T follicular helper cell (primary cell): ENCODE results near the gene NALF2.

Experiments
- DNase-seq: peaks from one replicate; pipeline ENCODE4 v3.0.0-alpha.2; 2020; ENCODE audit warnings: low read depth

Gene NALF2

GRCh38 chrX:69524781-69525363 lies 20.7 kb downstream of the NALF2 start:
- no peak for DNase-seq

GRCh38 chrX:69530306-69530705 lies 26.2 kb downstream of the NALF2 start:
- DNase-seq: no peak

- no peak for DNase-seq
Measured at GRCh38 chrX:69531031-69531755, 27.1 kb downstream of the NALF2 start.

GRCh38 chrX:69535661-69536060 lies 31.5 kb downstream of the NALF2 start:
- DNase-seq: no peak

GRCh38 chrX:69538321-69538876 lies 34.3 kb downstream of the NALF2 start:
- DNase-seq: peak; percentile 54

GRCh38 chrX:69539437-69539836 lies 35.3 kb downstream of the NALF2 start:
- no peak for DNase-seq

GRCh38 chrX:69541956-69542355 lies 37.8 kb downstream of the NALF2 start:
- no peak for DNase-seq

- no peak for DNase-seq
Measured at GRCh38 chrX:69543572-69543971, 39.4 kb downstream of the NALF2 start.

- no peak for DNase-seq
Measured at GRCh38 chrX:69546417-69546816, 42.3 kb downstream of the NALF2 start.

GRCh38 chrX:69546978-69547377 lies 42.9 kb downstream of the NALF2 start:
- no peak for DNase-seq

GRCh38 chrX:69551421-69552009 lies 47.4 kb downstream of the NALF2 start:
- DNase-seq: no peak

GRCh38 chrX:69552512-69552911 lies 48.4 kb downstream of the NALF2 start:
- DNase-seq: no peak
